K562 (cell line): ENCODE measurements around the gene ICE2.

ENCODE experiments used
- BCL6 ChIP-seq: fragments of 250-450 bp; sonication (Bioruptor Pico); IDR thresholded peaks from 2 replicates; pipeline ENCODE4 v1.4.0; 2020
- CHD1 ChIP-seq: fragments of 200-600 bp; sonication (generic); IDR thresholded peaks from one replicate; pipeline ENCODE4 v1.6.1; 2012; ENCODE audit warnings: mild to moderate bottlenecking, moderate library complexity, low read length, inconsistent platforms
- CTCF ChIP-seq, 3 experiments: IDR thresholded peaks in 2 of 3; conservative IDR thresholded peaks in 1 of 3; 2 replicates each; pipeline ENCODE4 v1.5.1; 2011 to 2012; ENCODE audit warnings: low read length in 3 of 3, mild to moderate bottlenecking in 3 of 3, control low read depth in 2 of 3, improper control_type of control experiment in 1 of 3, inconsistent platforms in 1 of 3, low read depth in 1 of 3, mixed read lengths in 1 of 3, moderate library complexity in 1 of 3; ENCODE audit not compliant: insufficient read depth in 2 of 3
- MBD1 ChIP-seq: fragments of 250-450 bp; sonication (Bioruptor Pico); IDR thresholded peaks from 2 replicates; pipeline ENCODE4 v1.8.0; 2022; ENCODE audit warnings: inconsistent platforms
- MYC ChIP-seq, 2 experiments: fragments of 250-450 bp in 1 of 2; sonication (Bioruptor Pico) in 1 of 2; IDR thresholded peaks; 2 replicates each; pipeline versions ENCODE4 v1.5.1 to v1.6.1; 2012 to 2021; ENCODE audit warnings: low read depth in 2 of 2, borderline replicate concordance in 1 of 2, improper control_type of control experiment in 1 of 2, low read length in 1 of 2, mild to moderate bottlenecking in 1 of 2, moderate library complexity in 1 of 2
- PBX2 ChIP-seq, 2 experiments: IDR thresholded peaks in 1 of 2; conservative IDR thresholded peaks in 1 of 2; 2 replicates each; pipeline ENCODE4 v1.6.1; 2016; ENCODE audit warnings: low read depth in 2 of 2, mild to moderate bottlenecking in 1 of 2, missing compliant biosample characterization in 1 of 2, missing genetic modification characterization in 1 of 2, moderate library complexity in 1 of 2
- POLR2AphosphoS2 ChIP-seq: IDR thresholded peaks from 2 replicates; pipeline ENCODE4 v1.6.1; 2012; ENCODE audit warnings: low read length, improper control_type of control experiment
- SIN3A ChIP-seq, 2 experiments: fragments of 150-350 bp in 1 of 2; IDR thresholded peaks; 2 replicates each; pipeline ENCODE4 v1.6.1; 2011 to 2016; ENCODE audit warnings: borderline replicate concordance in 2 of 2, low read depth in 2 of 2, low read length in 2 of 2, mild to moderate bottlenecking in 2 of 2, moderate library complexity in 2 of 2; ENCODE audit not compliant: control insufficient read depth in 1 of 2
- SRSF9 ChIP-seq: fragments of 200-400 bp; formaldehyde crosslinking; IDR thresholded peaks from 2 replicates; pipeline ENCODE4 v1.6.1; 2017; ENCODE audit warnings: low read depth, low read length, borderline replicate concordance
- TBL1XR1 ChIP-seq, 2 experiments: IDR thresholded peaks; 2 replicates each; pipeline ENCODE4 v1.6.1; 2012; ENCODE audit warnings: improper control_type of control experiment in 2 of 2, low read length in 2 of 2, mild to moderate bottlenecking in 1 of 2
- ZFP1 ChIP-seq: fragments of 450-650 bp; formaldehyde crosslinking; IDR thresholded peaks from 2 replicates; pipeline ENCODE4 v1.4.0; 2020; ENCODE audit warnings: mild to moderate bottlenecking, mixed read lengths
- ZNF766 ChIP-seq: fragments of 200-800 bp; sonication (Bioruptor generic); conservative IDR thresholded peaks from 2 replicates; pipeline ENCODE4 v1.6.1; 2016; ENCODE audit warnings: missing genetic modification characterization, missing compliant biosample characterization

DNA sequence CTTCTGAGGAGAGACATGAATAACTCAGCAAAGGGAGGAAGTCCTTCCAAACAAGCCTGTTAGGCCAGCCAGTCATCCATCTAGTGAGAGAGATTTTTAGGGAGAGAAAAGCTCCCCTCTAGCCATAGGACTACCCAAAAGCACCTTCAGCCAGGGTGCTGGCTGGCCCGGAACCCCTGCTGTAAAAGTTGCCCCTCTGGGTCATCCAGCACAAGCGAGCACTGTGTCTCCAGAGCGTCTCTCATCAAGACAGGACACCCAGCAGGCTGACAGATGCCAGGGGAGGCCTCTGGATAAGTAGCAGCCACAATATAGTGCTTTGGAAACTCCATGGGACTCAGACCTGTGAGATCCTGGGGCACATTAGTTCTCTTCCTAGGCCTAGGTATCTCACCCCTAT, 105.6 kb downstream of the ICE2 start:
- TF ChIP-seq MYC (IDR thresholded peaks at IDR 0.05; ENCODE audit: low read depth, low read length) (no peak), MYC (CRISPR knock-in tag; IDR thresholded peaks at IDR 0.05; ENCODE audit: borderline replicate concordance, low read depth) (no peak), MBD1 (CRISPR knock-in tag) (no peak), POLR2AphosphoS2 (no peak), SIN3A (IDR thresholded peaks at IDR 0.05; ENCODE audit: borderline replicate concordance in 2 of 2, control insufficient read depth in 1 of 2, low read depth in 2 of 2, low read length in 2 of 2) (no peak), PBX2 (CRISPR knock-in tag; IDR thresholded peaks at IDR 0.05; ENCODE audit: low read depth) (no peak), PBX2 (tag; conservative IDR thresholded peaks at IDR 0.05; ENCODE audit: low read depth) (no peak), ZNF766 (CRISPR knock-in tag) (no peak), CHD1 (no peak), SRSF9 (no peak), TBL1XR1 (IDR thresholded peaks at IDR 0.05; ENCODE audit: low read length in 2 of 2) (no peak), BCL6 (CRISPR knock-in tag) (no peak), ZFP1 (no peak), CTCF (IDR thresholded peaks at IDR 0.05 in 2 of 3, conservative IDR thresholded peaks at IDR 0.05 in 1 of 3; ENCODE audit: insufficient read depth in 2 of 3, low read depth in 1 of 3, low read length in 3 of 3) (no peak)
